Brain microvascular endothelial cell (primary cell): ENCODE measurements around the gene BST1.

ENCODE experiments used
- DNase-seq: peaks from one replicate; pipeline ENCODE4 v3.0.0-alpha.2; 2020
- H3K27ac ChIP-seq: fragments of 250-450 bp; sonication (Bioruptor Pico); 2 replicates; pipeline ENCODE4 v1.5.1; 2020; ENCODE audit warnings: mild to moderate bottlenecking, moderate library complexity
- H3K27me3 ChIP-seq: fragments of 250-450 bp; sonication (Bioruptor Pico); replicated peaks from 2 replicates; pipeline ENCODE4 v1.5.1; 2020; ENCODE audit warnings: mild to moderate bottlenecking
- H3K36me3 ChIP-seq: fragments of 250-450 bp; sonication (Bioruptor Pico); replicated peaks from 2 replicates; pipeline ENCODE4 v1.5.1; 2020; ENCODE audit warnings: mild to moderate bottlenecking
- H3K4me3 ChIP-seq: 2 replicates; pipeline ENCODE4 v1.5.1; 2011; ENCODE audit warnings: low read depth, mild to moderate bottlenecking, control low read depth, low read length, moderate library complexity
- CTCF ChIP-seq: IDR thresholded peaks from 2 replicates; pipeline ENCODE4 v1.5.1; 2011; ENCODE audit warnings: low read depth, mild to moderate bottlenecking, moderate library complexity, low read length, control low read depth, inconsistent platforms; ENCODE audit errors: missing control alignments
- in situ Hi-C: cut with HindIII; loops from 2 replicates; pipeline ENCODE4 v1.10.0; 2017; ENCODE audit warnings: low sequenced_read_pairs, low pct_ligation_motif_present

Gene BST1

GRCh38 chr4:15692602-15693001 is 10.3 kb upstream of the BST1 start:
- in situ Hi-C loops, result no loop called here
- TF ChIP-seq CTCF, result no peak
- peak overlapping the region; percentile 99 for H3K27ac ChIP-seq

GRCh38 chr4:15694431-15694830 is 8.4 kb upstream of the BST1 start:
- no peak overlapping the region for H3K4me3 ChIP-seq
- no peaks in the 10 kb centered on the region for H3K27me3 ChIP-seq
- TF ChIP-seq CTCF, result no peak
- DNase-seq, result no peak
- in situ Hi-C loops, result no loop called here
- no peaks in the 10 kb centered on the region for H3K36me3 ChIP-seq
- H3K27ac ChIP-seq, result peak overlapping the region; percentile 67

More at GRCh38 chr4:15692602-15693001, 10.3 kb upstream of the BST1 start:
- Histone ChIP-seq H3K27me3 (no peaks in the 10 kb centered on the region), H3K4me3 (no peak overlapping the region), H3K36me3 (peaks cover 7% of the 10 kb centered on the region)
- no peak for DNase-seq

- Histone ChIP-seq H3K4me3 (no peak overlapping the region), H3K27ac (peak overlapping the region; percentile 67), H3K36me3 (no peaks in the 10 kb centered on the region), H3K27me3 (no peaks in the 10 kb centered on the region)
- peak; percentile 13 for TF ChIP-seq CTCF
- DNase-seq, result peak; percentile 87
- in situ Hi-C loops, result no loop called here
These were observed 7.6 kb upstream of the BST1 start for GRCh38 chr4:15695240-15695699.

GRCh38 chr4:15695729-15696128 is 7.1 kb upstream of the BST1 start:
- peak overlapping the region; percentile 67 for H3K27ac ChIP-seq
- no peak for DNase-seq

GRCh38 chr4:15696866-15697265 is 6.0 kb upstream of the BST1 start:
- Histone ChIP-seq H3K27ac (no peak overlapping the region), H3K36me3 (no peaks in the 10 kb centered on the region), H3K27me3 (no peaks in the 10 kb centered on the region), H3K4me3 (no peak overlapping the region)
- in situ Hi-C loops, result no loop called here
- TF ChIP-seq CTCF, result no peak
- no peak for DNase-seq

More at GRCh38 chr4:15695729-15696128, 7.1 kb upstream of the BST1 start:
- no peak for TF ChIP-seq CTCF
- Histone ChIP-seq H3K36me3 (no peaks in the 10 kb centered on the region), H3K27me3 (no peaks in the 10 kb centered on the region), H3K4me3 (no peak overlapping the region)
- in situ Hi-C loops, result no loop called here

GRCh38 chr4:15703439-15703838 is 574 bp downstream of the BST1 start:
- in situ Hi-C loops, result no loop called here
- no peak for DNase-seq
- H3K4me3 ChIP-seq, result peak overlapping the region; percentile 66
- no peaks in the 10 kb centered on the region for H3K36me3 ChIP-seq
- no peak for TF ChIP-seq CTCF
- no peaks in the 10 kb centered on the region for H3K27me3 ChIP-seq
- no peak overlapping the region for H3K27ac ChIP-seq
